ENCODE data around the gene GPD1L. TPM values are rescaled to one million over a fixed set of nuclear protein-coding genes. Genes with fewer than 3 reads are reported as not detected.
A peak's percentile ranks its signal among the peaks of the same experiment; 100 is the strongest.

Gene GPD1L
- total and polyA plus RNA-seq, 2 of the 4 experiments (the other 2 are of a cell fraction), result 3.9 to 7.9 TPM

DNA sequence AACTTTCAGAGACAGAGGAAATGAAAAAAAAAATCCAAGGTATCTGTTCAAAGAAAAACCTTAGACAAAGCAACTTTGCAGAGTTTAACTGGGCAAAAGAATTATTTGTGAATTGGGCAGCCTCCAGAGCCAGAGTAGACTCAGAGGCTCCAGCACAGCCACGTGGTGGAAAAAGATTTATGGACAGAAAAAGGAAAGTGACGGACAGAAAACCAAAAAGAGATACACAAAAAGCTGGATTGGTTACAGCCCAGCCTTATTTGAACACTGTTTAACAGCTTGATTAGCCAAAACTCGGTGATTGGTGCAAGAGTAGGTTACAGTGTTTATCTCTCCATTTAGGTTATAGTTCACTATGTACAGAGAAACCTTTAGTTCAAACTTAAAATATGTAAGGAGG, 23.7 kb upstream of the GPD1L start:
- H3K79me1 ChIP-seq (ENCODE audit: low read depth in 1 of 2, low read length in 2 of 2), result no peaks in the 10 kb centered on the region
- no peak overlapping the region for H2BK20ac ChIP-seq (ENCODE audit: low read depth, low read length)
- H2AFZ ChIP-seq (replicated peaks; ENCODE audit: low read length, poor library complexity), result no peak overlapping the region
- ChIA-PET CTCF (no interaction called here), POLR2A (ENCODE audit: unreplicated experiment) (no interaction called here)
- no peak overlapping the region for H2AK5ac ChIP-seq (ENCODE audit: low read depth, low read length)
- no peak overlapping the region for H2BK5ac ChIP-seq (ENCODE audit: low read depth, low read length, poor library complexity, severe bottlenecking)
- no peak overlapping the region for H3K4me3 ChIP-seq (ENCODE audit: insufficient read depth, low read depth, low read length)
- no peaks in the 10 kb centered on the region for H3K9me1 ChIP-seq (ENCODE audit: insufficient read depth, low read length)
- H3K9me3 ChIP-seq (ENCODE audit: control insufficient read depth, insufficient read depth, low read length), result no peaks in the 10 kb centered on the region
- no peak overlapping the region for H2BK120ac ChIP-seq (ENCODE audit: low read depth, low read length)
- H3K14ac ChIP-seq (replicated peaks; ENCODE audit: low read depth, low read length), result no peak overlapping the region
- no peak overlapping the region for H2BK15ac ChIP-seq (ENCODE audit: low read depth, low read length)
- no peak overlapping the region for H4K5ac ChIP-seq (ENCODE audit: low read depth, low read length)
- in situ Hi-C loops (cut with MboI; ENCODE audit: low sequenced_read_pairs) (no loop called here), intact Hi-C loops (cut with micrococcal nuclease) (no loop called here), dilution Hi-C loops (cut with HindIII; ENCODE audit: low sequenced_read_pairs, unreplicated experiment) (no loop called here)
- no peaks in the 10 kb centered on the region; the same call in 1 of the 2 replicates for H3K4me1 ChIP-seq (ENCODE audit: control insufficient read depth, insufficient read depth, low read length)
- no peak overlapping the region for H3K27ac ChIP-seq (ENCODE audit: insufficient read depth, low read length)
- ATAC-seq (ENCODE audit: low read depth) (peak; percentile 35), DNase-seq (no peak)
- TF ChIP-seq RAD21 (IDR thresholded peaks at IDR 0.05; ENCODE audit: low read length) (no peak), CEBPB (IDR thresholded peaks at IDR 0.05; ENCODE audit: low read depth, low read length) (no peak), RCOR1 (IDR thresholded peaks at IDR 0.05; ENCODE audit: insufficient replicate concordance, low read length) (no peak)
- no peak overlapping the region for H4K8ac ChIP-seq (ENCODE audit: low read depth in 2 of 2, low read length in 2 of 2)
- no peak overlapping the region for H3K4ac ChIP-seq (ENCODE audit: low read depth, low read length)
- no peaks in the 10 kb centered on the region for H3K27me3 ChIP-seq (ENCODE audit: control insufficient read depth, insufficient read depth, low read length)
- H3K4me2 ChIP-seq (ENCODE audit: low read depth, low read length), result no peak overlapping the region
- no peak overlapping the region for H3K9ac ChIP-seq (ENCODE audit: low read depth, low read length)
- H3K18ac ChIP-seq (ENCODE audit: low read depth, low read length), result no peak overlapping the region
- 8% methylated on average over 2 of the region's 3 CpGs; no CpG with 5 or more reads in 1 of the 2 experiments for WGBS, 2 experiments (ENCODE audit: extremely low coverage in 2 of 2, insufficient read length in 1 of 2)
- H4K20me1 ChIP-seq (ENCODE audit: insufficient read depth, low read length), result no peaks in the 10 kb centered on the region
- no peak overlapping the region for H4K91ac ChIP-seq (ENCODE audit: insufficient read depth, low read depth, low read length)
- H3K23ac ChIP-seq (ENCODE audit: low read depth, low read length), result no peak overlapping the region
- H3K36me3 ChIP-seq (ENCODE audit: control insufficient read depth, insufficient read depth, low read length), result no peaks in the 10 kb centered on the region
- no peak overlapping the region for H3K56ac ChIP-seq (ENCODE audit: extremely low read depth, insufficient read depth, low read length)
- H2AK9ac ChIP-seq (replicated peaks; ENCODE audit: low read depth, low read length, poor library complexity), result no peak overlapping the region
- no TSS peak for BruUV-seq (replicated peaks)
